DND-41 (cell line): ENCODE results near the gene VPS72.
A peak's percentile ranks its signal among the peaks of the same experiment; 100 is the strongest.

Experiments
- ATAC-seq: fragments of 200-7000 bp; cut with Tn5 transposase; 3 replicates; pipeline ENCODE4 v1.9.1; 2021; ENCODE audit warnings: low read depth; ENCODE audit not compliant: insufficient read depth
- DNase-seq: peaks from one replicate; pipeline ENCODE4 v3.0.0-alpha.2; 2020
- H2AFZ ChIP-seq: 2 replicates; pipeline ENCODE4 v1.6.0; 2012; ENCODE audit warnings: low read depth, low read length
- H3K27ac ChIP-seq: 2 replicates; pipeline ENCODE4 v1.5.1; 2012; ENCODE audit warnings: low read length, inconsistent platforms
- H3K27me3 ChIP-seq: fragments of 200-600 bp; sonication (generic); 2 replicates; pipeline ENCODE4 v1.6.0; 2012; ENCODE audit warnings: low read length, mild to moderate bottlenecking, inconsistent platforms; ENCODE audit not compliant: insufficient read depth, poor library complexity
- H3K36me3 ChIP-seq: 2 replicates; pipeline ENCODE4 v1.5.1; 2012; ENCODE audit warnings: low read length, inconsistent platforms; ENCODE audit not compliant: insufficient read depth
- H3K4me1 ChIP-seq: 2 replicates; pipeline ENCODE4 v1.5.1; 2012; ENCODE audit warnings: mild to moderate bottlenecking, low read length; ENCODE audit not compliant: insufficient read depth
- H3K4me2 ChIP-seq: 2 replicates; pipeline ENCODE4 v1.6.0; 2012; ENCODE audit warnings: mild to moderate bottlenecking, moderate library complexity, low read length, inconsistent platforms; ENCODE audit not compliant: insufficient read depth
- H3K4me3 ChIP-seq, 2 experiments: fragments of 200-600 bp in 1 of 2; shearing (Covaris generic) in 1 of 2; 2 replicates each; pipeline ENCODE4 v1.5.1; 2012 to 2016; ENCODE audit warnings: inconsistent platforms in 2 of 2, low read length in 2 of 2, mild to moderate bottlenecking in 2 of 2, low read depth in 1 of 2, moderate library complexity in 1 of 2
- H3K79me2 ChIP-seq: 2 replicates; pipeline ENCODE4 v1.6.0; 2012; ENCODE audit warnings: low read length, inconsistent platforms; ENCODE audit not compliant: insufficient read depth
- H3K9ac ChIP-seq: 2 replicates; pipeline ENCODE4 v1.6.0; 2012; ENCODE audit warnings: low read depth, mild to moderate bottlenecking, inconsistent platforms, low read length, moderate library complexity
- H3K9me3 ChIP-seq: 2 replicates; pipeline ENCODE4 v1.5.1; 2012; ENCODE audit warnings: low read length, moderate library complexity, mild to moderate bottlenecking, inconsistent platforms; ENCODE audit not compliant: insufficient read depth, severe bottlenecking
- H4K20me1 ChIP-seq: 2 replicates; pipeline ENCODE4 v1.6.0; 2012; ENCODE audit warnings: low read length; ENCODE audit not compliant: insufficient read depth
- EZH2 ChIP-seq: IDR thresholded peaks from 3 replicates; pipeline ENCODE4 v1.6.1; 2012; ENCODE audit warnings: borderline replicate concordance, low read depth, mild to moderate bottlenecking, moderate library complexity, low read length, inconsistent platforms; ENCODE audit not compliant: severe bottlenecking
- TF ChIP-seq, protein P1 (sequence below): IDR thresholded peaks from 2 replicates; pipeline ENCODE4 v1.5.1; 2012; ENCODE audit warnings: borderline replicate concordance, low read length, moderate library complexity, mild to moderate bottlenecking; ENCODE audit not compliant: poor library complexity, severe bottlenecking; ENCODE audit errors: extremely low read depth

The VPS72 gene, protein sequence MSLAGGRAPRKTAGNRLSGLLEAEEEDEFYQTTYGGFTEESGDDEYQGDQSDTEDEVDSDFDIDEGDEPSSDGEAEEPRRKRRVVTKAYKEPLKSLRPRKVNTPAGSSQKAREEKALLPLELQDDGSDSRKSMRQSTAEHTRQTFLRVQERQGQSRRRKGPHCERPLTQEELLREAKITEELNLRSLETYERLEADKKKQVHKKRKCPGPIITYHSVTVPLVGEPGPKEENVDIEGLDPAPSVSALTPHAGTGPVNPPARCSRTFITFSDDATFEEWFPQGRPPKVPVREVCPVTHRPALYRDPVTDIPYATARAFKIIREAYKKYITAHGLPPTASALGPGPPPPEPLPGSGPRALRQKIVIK

DNA sequence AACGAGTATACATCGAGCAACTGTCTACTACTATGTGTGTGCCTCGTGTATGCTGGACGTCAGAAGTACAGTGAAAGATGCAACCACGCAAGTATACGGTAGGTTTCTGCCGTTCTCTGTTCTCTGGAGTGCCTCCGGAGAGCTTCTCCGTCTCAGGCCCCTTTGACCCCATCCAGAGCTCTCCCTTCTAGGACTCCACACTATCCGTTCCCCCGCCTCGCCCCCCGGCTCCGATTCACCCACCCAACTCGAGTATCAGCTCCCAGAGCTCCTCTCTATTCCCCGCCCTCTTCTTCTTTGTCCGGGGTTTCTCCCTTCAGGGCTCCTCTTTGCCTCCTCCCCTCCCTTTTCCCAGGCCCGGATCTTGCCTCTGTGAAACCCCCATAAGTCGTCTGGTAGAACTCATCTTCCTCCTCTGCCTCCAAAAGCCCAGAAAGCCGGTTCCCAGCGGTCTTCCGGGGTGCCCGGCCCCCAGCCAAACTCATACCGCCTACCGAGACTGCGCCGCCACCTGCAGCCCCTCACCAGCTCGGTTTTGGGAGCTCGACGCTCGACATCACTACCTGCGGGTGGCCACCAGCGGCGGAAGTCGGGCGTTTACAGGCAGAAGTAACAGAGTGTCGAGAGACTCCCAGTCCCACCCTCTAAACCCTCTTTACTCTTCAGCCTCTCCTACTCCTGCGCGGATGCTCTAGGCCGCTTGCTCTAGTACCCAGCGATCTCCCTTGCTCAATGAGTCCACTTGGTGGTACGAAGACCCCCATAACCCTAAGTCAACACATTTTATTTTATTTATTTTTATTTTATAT is at the start of gene VPS72:
VPS72 (minus strand) TSS at position 561 of the 809 bp plus-strand sequence; CDS start at position 485, 76 bp downstream.
- Histone ChIP-seq H3K27ac (peak within 1 kb of the TSS; percentile 82), H3K9me3 (no peaks in the 10 kb centered on the region), H3K9ac (peak within 1 kb of the TSS; percentile 73), H3K4me2 (peak within 1 kb of the TSS; percentile 63), H3K4me1 (peaks cover 28% of the 10 kb centered on the region), H3K4me3 (peak within 1 kb of the TSS; percentile 46 to 66), H4K20me1 (no peaks in the 10 kb centered on the region), H2AFZ (peak within 1 kb of the TSS; percentile 78), H3K27me3 (no peaks in the 10 kb centered on the region), H3K36me3 (peaks cover 14% of the 10 kb centered on the region), H3K79me2 (peaks cover 39% of the 10 kb centered on the region)
- no peak for TF ChIP-seq EZH2
- TF ChIP-seq, protein P1, sequence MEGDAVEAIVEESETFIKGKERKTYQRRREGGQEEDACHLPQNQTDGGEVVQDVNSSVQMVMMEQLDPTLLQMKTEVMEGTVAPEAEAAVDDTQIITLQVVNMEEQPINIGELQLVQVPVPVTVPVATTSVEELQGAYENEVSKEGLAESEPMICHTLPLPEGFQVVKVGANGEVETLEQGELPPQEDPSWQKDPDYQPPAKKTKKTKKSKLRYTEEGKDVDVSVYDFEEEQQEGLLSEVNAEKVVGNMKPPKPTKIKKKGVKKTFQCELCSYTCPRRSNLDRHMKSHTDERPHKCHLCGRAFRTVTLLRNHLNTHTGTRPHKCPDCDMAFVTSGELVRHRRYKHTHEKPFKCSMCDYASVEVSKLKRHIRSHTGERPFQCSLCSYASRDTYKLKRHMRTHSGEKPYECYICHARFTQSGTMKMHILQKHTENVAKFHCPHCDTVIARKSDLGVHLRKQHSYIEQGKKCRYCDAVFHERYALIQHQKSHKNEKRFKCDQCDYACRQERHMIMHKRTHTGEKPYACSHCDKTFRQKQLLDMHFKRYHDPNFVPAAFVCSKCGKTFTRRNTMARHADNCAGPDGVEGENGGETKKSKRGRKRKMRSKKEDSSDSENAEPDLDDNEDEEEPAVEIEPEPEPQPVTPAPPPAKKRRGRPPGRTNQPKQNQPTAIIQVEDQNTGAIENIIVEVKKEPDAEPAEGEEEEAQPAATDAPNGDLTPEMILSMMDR = peak; percentile 19
- ATAC-seq (peak; percentile 91), DNase-seq (peak; percentile 94)

DNA sequence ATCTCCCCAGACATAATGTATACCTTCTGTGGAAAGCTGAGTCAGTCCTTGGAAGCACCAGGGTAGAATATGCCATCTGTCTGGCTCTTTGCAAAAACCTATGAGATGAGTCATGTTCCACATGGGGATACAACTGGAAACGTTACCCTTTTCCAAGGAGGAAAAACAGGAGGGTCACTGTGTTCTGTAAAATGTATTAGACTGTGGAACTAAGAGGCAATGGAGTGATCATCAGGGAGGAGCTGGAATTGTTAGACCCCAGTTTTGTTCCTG is 48.4 kb upstream of the VPS72 start:
- Histone ChIP-seq H3K36me3 (peaks cover 95% of the 10 kb centered on the region), H3K4me1 (no peaks in the 10 kb centered on the region), H2AFZ (no peak overlapping the region), H3K79me2 (no peaks in the 10 kb centered on the region), H3K9ac (no peak overlapping the region), H4K20me1 (no peaks in the 10 kb centered on the region), H3K27ac (no peak overlapping the region), H3K9me3 (no peaks in the 10 kb centered on the region), H3K4me3 (no peak overlapping the region), H3K27me3 (no peaks in the 10 kb centered on the region), H3K4me2 (no peak overlapping the region)
- ATAC-seq (no peak), DNase-seq (no peak)
- no peak for TF ChIP-seq EZH2
- TF ChIP-seq, protein P1 = no peak

DNA sequence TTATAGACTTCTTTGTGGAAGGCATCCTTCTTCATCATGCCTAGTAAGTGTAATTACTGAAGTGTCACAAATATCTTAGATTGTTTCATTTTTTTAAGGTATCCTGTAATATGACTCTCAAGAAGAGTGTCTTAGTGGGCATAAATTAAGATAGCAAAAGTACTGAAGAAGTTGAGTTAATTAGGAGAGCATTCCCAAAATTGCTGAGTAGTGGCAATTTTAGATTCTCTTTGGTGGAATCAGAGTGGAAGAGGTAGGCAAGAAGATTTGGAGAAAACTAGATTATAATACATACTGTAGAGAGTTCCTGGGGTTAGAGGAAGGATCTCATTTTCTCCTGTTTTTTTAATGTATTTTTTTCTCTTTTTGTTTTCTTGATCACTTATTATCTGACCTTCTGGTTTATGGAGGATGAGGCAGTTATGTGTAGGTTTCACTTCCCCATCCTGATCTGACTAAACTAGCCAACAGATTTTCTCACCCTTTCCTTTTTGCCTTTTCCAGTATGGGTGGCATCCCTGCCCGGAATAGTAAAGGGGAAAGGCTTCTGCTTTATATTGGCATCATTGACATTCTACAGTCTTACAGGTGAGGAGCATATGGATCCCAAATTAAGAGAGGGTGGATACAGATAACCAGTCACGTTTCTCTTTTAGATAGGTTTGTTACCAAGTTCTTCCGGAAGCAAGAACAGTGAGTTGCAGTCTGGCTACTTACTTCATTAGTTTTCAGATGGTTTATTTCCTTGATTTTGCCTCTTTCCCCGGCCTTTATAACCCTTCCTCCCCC is 47.9 kb upstream of the VPS72 start:
- H3K27ac ChIP-seq = no peak overlapping the region
- no peaks in the 10 kb centered on the region for H3K9me3 ChIP-seq

More for the DNA sequence above, 47.9 kb upstream of the VPS72 start:
- H3K27me3 ChIP-seq = no peaks in the 10 kb centered on the region
- H3K36me3 ChIP-seq = peaks cover 95% of the 10 kb centered on the region
- no peak overlapping the region for H2AFZ ChIP-seq
- H3K4me2 ChIP-seq = no peak overlapping the region
- no peak overlapping the region for H3K4me3 ChIP-seq
- ATAC-seq (no peak), DNase-seq (no peak)
- no peak for TF ChIP-seq EZH2
- TF ChIP-seq, protein P1 = no peak
- no peak overlapping the region for H3K9ac ChIP-seq
- H4K20me1 ChIP-seq = no peaks in the 10 kb centered on the region
- H3K79me2 ChIP-seq = no peaks in the 10 kb centered on the region
- no peaks in the 10 kb centered on the region for H3K4me1 ChIP-seq
